ENCODE results near the gene TMEM72. TPM values are rescaled to one million over a fixed set of nuclear protein-coding genes. Genes with fewer than 3 reads are reported as not detected.

TMEM72 gene
- total RNA-seq, 4 donors from 2014 or later, result 0.35 TPM; not detected in 3

DNA sequence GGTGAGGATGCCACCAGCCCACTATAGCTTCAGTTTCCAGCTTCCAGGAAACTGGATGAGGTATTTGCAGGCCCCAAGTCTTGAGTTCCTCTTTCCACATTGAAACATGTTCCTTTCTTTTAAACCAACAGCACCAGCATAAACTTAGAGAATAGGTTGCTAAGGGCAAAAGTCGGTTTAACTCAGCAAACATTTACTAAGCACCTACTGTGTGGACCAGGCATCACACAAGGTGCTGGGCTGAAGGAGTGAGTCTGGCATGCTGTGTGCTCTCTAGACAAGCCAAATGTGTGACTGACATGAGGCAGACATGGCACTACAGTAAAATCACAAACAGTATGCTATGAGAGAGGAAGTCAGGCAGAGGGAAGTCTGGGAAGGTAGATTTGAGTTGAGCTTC lies 37.5 kb downstream of the TMEM72 start:
- Histone ChIP-seq H3K4me1 (peaks cover 0 to 14% (median 4%) of the 10 kb centered on the region in 3 donors), H3K27me3 (no peaks in the 10 kb centered on the region), H3K4me3 (no peak overlapping the region), H3K36me3 (peaks cover 0 to 5% of the 10 kb centered on the region in 2 donors), H3K9me3 (peaks cover 0 to 10% (median 0%) of the 10 kb centered on the region in 3 donors), H3K27ac (no peak overlapping the region)
- ATAC-seq, result no peak
- no peak for TF ChIP-seq POLR2AphosphoS5 (IDR thresholded peaks at IDR 0.05)
- TF ChIP-seq, protein P1, sequence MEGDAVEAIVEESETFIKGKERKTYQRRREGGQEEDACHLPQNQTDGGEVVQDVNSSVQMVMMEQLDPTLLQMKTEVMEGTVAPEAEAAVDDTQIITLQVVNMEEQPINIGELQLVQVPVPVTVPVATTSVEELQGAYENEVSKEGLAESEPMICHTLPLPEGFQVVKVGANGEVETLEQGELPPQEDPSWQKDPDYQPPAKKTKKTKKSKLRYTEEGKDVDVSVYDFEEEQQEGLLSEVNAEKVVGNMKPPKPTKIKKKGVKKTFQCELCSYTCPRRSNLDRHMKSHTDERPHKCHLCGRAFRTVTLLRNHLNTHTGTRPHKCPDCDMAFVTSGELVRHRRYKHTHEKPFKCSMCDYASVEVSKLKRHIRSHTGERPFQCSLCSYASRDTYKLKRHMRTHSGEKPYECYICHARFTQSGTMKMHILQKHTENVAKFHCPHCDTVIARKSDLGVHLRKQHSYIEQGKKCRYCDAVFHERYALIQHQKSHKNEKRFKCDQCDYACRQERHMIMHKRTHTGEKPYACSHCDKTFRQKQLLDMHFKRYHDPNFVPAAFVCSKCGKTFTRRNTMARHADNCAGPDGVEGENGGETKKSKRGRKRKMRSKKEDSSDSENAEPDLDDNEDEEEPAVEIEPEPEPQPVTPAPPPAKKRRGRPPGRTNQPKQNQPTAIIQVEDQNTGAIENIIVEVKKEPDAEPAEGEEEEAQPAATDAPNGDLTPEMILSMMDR (IDR thresholded peaks at IDR 0.05), result no peak
- 86% methylated on average over 1 of the region's 1 CpG; no CpG with 5 or more reads in 1 of the 2 donors for WGBS, 2 donors (ENCODE audit: low coverage in 1 of 2)

DNA sequence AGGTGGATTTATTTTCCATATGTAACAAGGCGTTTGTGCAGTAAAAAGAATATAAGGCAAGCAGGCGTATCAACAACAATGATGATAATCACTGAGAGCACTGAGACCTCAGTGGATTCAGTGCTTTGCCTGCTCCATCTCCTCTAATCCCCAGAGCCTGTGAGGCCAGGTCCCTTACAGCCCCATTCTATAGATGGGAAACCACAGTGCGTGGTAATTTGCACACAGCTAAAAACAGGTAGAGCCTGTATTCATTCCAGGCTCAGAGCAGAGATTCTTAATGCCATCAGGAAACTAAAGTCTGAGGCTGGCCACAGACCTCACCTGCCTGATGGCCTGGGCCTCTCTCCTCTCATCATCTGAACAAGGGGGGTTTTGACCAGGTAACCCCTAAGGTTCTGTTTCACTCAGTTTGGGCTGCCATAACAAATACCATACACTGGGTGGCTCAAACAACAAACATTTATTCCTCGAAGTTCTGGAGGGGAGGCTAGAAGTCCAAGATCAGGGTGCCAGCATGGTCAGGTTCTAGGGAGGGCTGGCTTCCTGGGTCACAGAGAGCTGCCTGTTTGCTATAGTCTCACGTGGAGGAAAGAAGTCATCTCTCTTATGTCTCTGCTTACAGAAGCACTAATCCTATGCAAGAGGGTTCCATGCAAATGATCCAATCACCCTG lies 38.1 kb downstream of the TMEM72 start:
- Histone ChIP-seq H3K4me3 (no peak overlapping the region), H3K27ac (no peak overlapping the region), H3K4me1 (peaks cover 0 to 14% (median 4%) of the 10 kb centered on the region in 3 donors), H3K9me3 (peaks cover 0 to 5% (median 0%) of the 10 kb centered on the region in 3 donors), H3K36me3 (peaks cover 0 to 5% of the 10 kb centered on the region in 2 donors), H3K27me3 (no peaks in the 10 kb centered on the region)
- TF ChIP-seq, protein P1 (IDR thresholded peaks at IDR 0.05), result no peak
- no peak for TF ChIP-seq EP300 (IDR thresholded peaks at IDR 0.05)
- no peak for TF ChIP-seq POLR2AphosphoS5 (IDR thresholded peaks at IDR 0.05)
- TF ChIP-seq POLR2A (IDR thresholded peaks at IDR 0.05), result no peak
- no peak for ATAC-seq
- WGBS, 2 donors (ENCODE audit: low coverage in 1 of 2), result 63 to 88% methylated on average over 3 to 4 of the region's 5 CpGs

- ATAC-seq, result no peak
- Histone ChIP-seq H3K4me1 (peaks cover 0 to 14% (median 4%) of the 10 kb centered on the region in 3 donors), H3K9me3 (no peaks in the 10 kb centered on the region), H3K27ac (no peak overlapping the region), H3K36me3 (peaks cover 0 to 5% of the 10 kb centered on the region in 2 donors), H3K4me3 (no peak overlapping the region), H3K27me3 (no peaks in the 10 kb centered on the region)
- TF ChIP-seq EP300 (IDR thresholded peaks at IDR 0.05) (no peak), POLR2AphosphoS5 (IDR thresholded peaks at IDR 0.05) (no peak)
- WGBS, 2 donors (ENCODE audit: low coverage in 1 of 2), result 37% methylated on average over 2 of the region's 3 CpGs; no CpG with 5 or more reads in 1 of the 2 donors
Observed at GRCh38 chr10:44949915-44950314, 38.8 kb downstream of the TMEM72 start.

GRCh38 chr10:44950326-44951225 lies 39.4 kb downstream of the TMEM72 start:
- H3K4me1 ChIP-seq, result peaks cover 0 to 20% (median 4%) of the 10 kb centered on the region in 3 donors
- ATAC-seq, result no peak
- 84 to 100% methylated on average over 1 to 4 of the region's 10 CpGs for WGBS, 2 donors (ENCODE audit: low coverage in 1 of 2)
- no peak overlapping the region for H3K4me3 ChIP-seq
- H3K27ac ChIP-seq, result no peak overlapping the region
- no peaks in the 10 kb centered on the region for H3K9me3 ChIP-seq
- TF ChIP-seq POLR2A (IDR thresholded peaks at IDR 0.05), result no peak
- TF ChIP-seq, protein P1 (IDR thresholded peaks at IDR 0.05), result no peak
- no peak for TF ChIP-seq POLR2AphosphoS5 (IDR thresholded peaks at IDR 0.05)
- no peak for TF ChIP-seq EP300 (IDR thresholded peaks at IDR 0.05)
- H3K27me3 ChIP-seq, result no peaks in the 10 kb centered on the region
- peaks cover 0 to 7% of the 10 kb centered on the region in 2 donors for H3K36me3 ChIP-seq

DNA sequence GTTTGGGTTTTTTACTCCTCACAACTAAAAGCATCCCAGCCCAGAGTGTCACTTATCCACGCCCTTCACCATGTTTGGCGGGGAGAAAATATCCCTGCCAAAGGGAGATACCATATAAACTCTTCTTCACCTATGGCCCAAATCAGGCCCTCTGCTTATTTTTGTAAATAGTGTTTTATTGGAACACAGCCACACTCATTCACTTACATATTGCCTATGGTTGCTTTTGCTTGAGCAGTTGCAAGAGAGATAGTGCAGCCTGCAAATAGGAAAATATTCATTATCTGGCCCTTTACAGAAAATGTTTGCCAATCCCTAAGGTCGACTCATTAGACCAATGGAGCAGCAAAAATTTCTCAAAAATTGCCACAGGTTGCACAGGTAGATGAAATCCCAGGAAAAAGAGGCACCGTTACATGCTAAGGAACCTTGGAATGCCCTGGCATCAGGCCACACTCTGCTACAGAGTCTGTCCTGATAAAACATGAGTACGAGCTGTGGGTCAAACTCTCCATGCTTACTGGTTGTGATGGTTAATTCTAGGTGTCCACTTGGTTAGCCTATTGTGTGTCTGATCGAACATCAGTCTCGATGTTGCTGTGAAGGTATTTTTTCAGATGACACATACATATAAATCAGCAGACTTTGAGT lies 40.6 kb downstream of the TMEM72 start:
- peaks cover 0 to 31% (median 4%) of the 10 kb centered on the region in 3 donors for H3K4me1 ChIP-seq
- H3K27me3 ChIP-seq, result no peaks in the 10 kb centered on the region
- WGBS, 2 donors (ENCODE audit: low coverage in 1 of 2), result 63 to 82% methylated on average over 5 to 7 of the region's 7 CpGs
- no peak for ATAC-seq
- no peaks in the 10 kb centered on the region for H3K9me3 ChIP-seq
- no peak overlapping the region for H3K4me3 ChIP-seq
- TF ChIP-seq EP300 (IDR thresholded peaks at IDR 0.05), result no peak
- no peak for TF ChIP-seq POLR2A (IDR thresholded peaks at IDR 0.05)
- no peak for TF ChIP-seq POLR2AphosphoS5 (IDR thresholded peaks at IDR 0.05)
- TF ChIP-seq, protein P1 (IDR thresholded peaks at IDR 0.05), result no peak
- no peak overlapping the region for H3K27ac ChIP-seq
- peaks cover 0 to 18% of the 10 kb centered on the region in 2 donors for H3K36me3 ChIP-seq
